Hepatocyte (in vitro differentiated cells): Measurements from ENCODE around the gene ROBO1. TPM values are rescaled to one million over a fixed set of nuclear protein-coding genes. Genes with fewer than 3 reads are reported as not detected.

Source experiments
- DNase-seq: peaks from one replicate; pipeline ENCODE4 v3.0.0-alpha.2; 2016; ENCODE audit warnings: low spot score
- H2AFZ ChIP-seq: fragments of 200-600 bp; sonication (generic); 2 replicates; pipeline ENCODE4 v1.6.0; 2016; ENCODE audit warnings: antibody characterized with exemption, mild to moderate bottlenecking
- H3K27ac ChIP-seq: fragments of 200-600 bp; sonication (generic); 2 replicates; pipeline ENCODE4 v1.5.1; 2016; ENCODE audit warnings: mild to moderate bottlenecking
- H3K27me3 ChIP-seq: fragments of 200-600 bp; sonication (generic); 2 replicates; pipeline ENCODE4 v1.6.1; 2016
- H3K36me3 ChIP-seq: fragments of 200-600 bp; sonication (generic); replicated peaks from 2 replicates; pipeline ENCODE4 v1.5.1; 2016; ENCODE audit warnings: low read depth; ENCODE audit not compliant: insufficient read depth
- H3K4me1 ChIP-seq: fragments of 200-600 bp; sonication (generic); 2 replicates; pipeline ENCODE4 v1.5.1; 2016; ENCODE audit warnings: mild to moderate bottlenecking, moderate library complexity; ENCODE audit not compliant: insufficient read depth
- H3K4me2 ChIP-seq: fragments of 200-600 bp; sonication (generic); 2 replicates; pipeline ENCODE4 v1.6.0; 2016
- H3K4me3 ChIP-seq: fragments of 200-600 bp; sonication (generic); 2 replicates; pipeline ENCODE4 v1.5.1; 2016; ENCODE audit warnings: mild to moderate bottlenecking
- H3K79me2 ChIP-seq: fragments of 200-600 bp; sonication (generic); 2 replicates; pipeline ENCODE4 v1.6.0; 2017; ENCODE audit warnings: mild to moderate bottlenecking
- H3K9me2 ChIP-seq: fragments of 200-600 bp; sonication (generic); replicated peaks from 2 replicates; pipeline ENCODE4 v1.6.0; 2017; ENCODE audit warnings: mild to moderate bottlenecking; ENCODE audit not compliant: insufficient read depth
- H3K9me3 ChIP-seq: fragments of 200-600 bp; sonication (generic); 2 replicates; pipeline ENCODE4 v1.5.1; 2016; ENCODE audit warnings: low read depth, mild to moderate bottlenecking
- H4K20me1 ChIP-seq: fragments of 200-600 bp; sonication (generic); 2 replicates; pipeline ENCODE4 v1.6.0; 2016; ENCODE audit warnings: mild to moderate bottlenecking; ENCODE audit not compliant: insufficient read depth, poor library complexity, severe bottlenecking
- EZH2 ChIP-seq: fragments of 200-600 bp; sonication (generic); IDR thresholded peaks from 2 replicates; pipeline ENCODE4 v1.6.1; 2016; ENCODE audit warnings: antibody characterized with exemption, mild to moderate bottlenecking, borderline replicate concordance
- EZH2phosphoT487 ChIP-seq: fragments of 200-600 bp; sonication (generic); IDR thresholded peaks from one replicate; pipeline ENCODE4 v1.6.1; 2018; ENCODE audit warnings: antibody characterized with exemption, mild to moderate bottlenecking, low read depth, moderate library complexity; ENCODE audit not compliant: unreplicated experiment, severe bottlenecking
- WGBS: methylation state at CpG from one replicate; pipeline ENCODE4 v1.1.6; 2016; ENCODE audit warnings: low lambda C conversion rate; ENCODE audit errors: missing lambda C conversion rate; 5-methylcytosine and 5-hydroxymethylcytosine counted together
- polyA plus RNA-seq: library from polyadenylated mRNA; unstranded; fragments of >200 nt; fragmentation: Nextera tagmentation; extraction: Ambion mirVana; gene quantifications from 2 replicates; pipeline ENCODE4 v1.2.1, GENCODE V29; 2016
- total RNA-seq: library from RNA; depleted of rRNA; stranded (reverse); fragments of >200 nt; gene quantifications from 2 replicates; pipeline ENCODE4 v1.2.3, GENCODE V29; 2014
- TF ChIP-seq, protein P1 (sequence below): fragments of 200-600 bp; sonication (generic); IDR thresholded peaks from 2 replicates; pipeline ENCODE4 v1.5.1; 2016; ENCODE audit warnings: antibody characterized with exemption, mild to moderate bottlenecking; ENCODE audit not compliant: poor library complexity

The ROBO1 gene
- total and polyA plus RNA-seq, 2 experiments from 2014 or later, result 13.6 to 44.3 TPM

DNA sequence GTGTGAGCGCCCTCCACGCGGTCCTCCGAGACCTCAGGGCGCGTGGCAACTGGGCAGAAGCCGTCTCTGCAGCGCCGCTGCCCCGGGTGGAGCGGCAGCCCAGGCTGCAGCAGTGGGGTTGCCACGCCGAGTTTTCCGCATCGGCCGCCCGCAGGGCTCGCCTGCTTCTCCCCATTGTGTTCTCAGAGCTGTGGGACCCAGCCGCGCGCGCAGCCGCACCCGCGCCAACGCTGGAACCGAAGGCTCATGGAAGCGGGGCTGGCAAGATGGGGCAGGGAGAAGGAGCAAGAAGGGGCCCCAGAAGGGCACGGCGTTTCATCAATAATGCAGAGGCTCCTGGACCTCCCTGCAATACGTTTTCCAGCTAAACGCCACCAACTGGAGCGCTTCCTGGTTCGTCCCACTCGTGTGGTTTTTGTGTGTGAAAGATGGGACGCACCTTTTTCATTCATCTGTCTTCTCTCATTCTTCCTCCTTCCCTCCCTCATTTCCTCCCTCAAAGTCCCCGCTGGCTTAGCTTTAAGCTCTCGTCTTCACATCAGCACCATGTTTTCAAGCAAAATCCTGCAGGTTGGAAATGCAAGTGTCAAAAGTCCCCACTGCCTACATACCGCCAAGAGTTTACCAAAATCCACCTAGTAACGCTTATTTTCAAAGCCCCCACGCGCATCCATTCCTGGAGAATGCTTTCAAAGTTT, 1.2 kb downstream of the ROBO1 start:
- peak; percentile 28 for DNase-seq
- H3K36me3 ChIP-seq, result no peaks in the 10 kb centered on the region
- WGBS, result 2% methylated on average over 42 of the region's 42 CpGs
- peak overlapping the region; percentile 84 for H3K4me2 ChIP-seq
- no peaks in the 10 kb centered on the region for H3K9me2 ChIP-seq
- TF ChIP-seq, protein P1, sequence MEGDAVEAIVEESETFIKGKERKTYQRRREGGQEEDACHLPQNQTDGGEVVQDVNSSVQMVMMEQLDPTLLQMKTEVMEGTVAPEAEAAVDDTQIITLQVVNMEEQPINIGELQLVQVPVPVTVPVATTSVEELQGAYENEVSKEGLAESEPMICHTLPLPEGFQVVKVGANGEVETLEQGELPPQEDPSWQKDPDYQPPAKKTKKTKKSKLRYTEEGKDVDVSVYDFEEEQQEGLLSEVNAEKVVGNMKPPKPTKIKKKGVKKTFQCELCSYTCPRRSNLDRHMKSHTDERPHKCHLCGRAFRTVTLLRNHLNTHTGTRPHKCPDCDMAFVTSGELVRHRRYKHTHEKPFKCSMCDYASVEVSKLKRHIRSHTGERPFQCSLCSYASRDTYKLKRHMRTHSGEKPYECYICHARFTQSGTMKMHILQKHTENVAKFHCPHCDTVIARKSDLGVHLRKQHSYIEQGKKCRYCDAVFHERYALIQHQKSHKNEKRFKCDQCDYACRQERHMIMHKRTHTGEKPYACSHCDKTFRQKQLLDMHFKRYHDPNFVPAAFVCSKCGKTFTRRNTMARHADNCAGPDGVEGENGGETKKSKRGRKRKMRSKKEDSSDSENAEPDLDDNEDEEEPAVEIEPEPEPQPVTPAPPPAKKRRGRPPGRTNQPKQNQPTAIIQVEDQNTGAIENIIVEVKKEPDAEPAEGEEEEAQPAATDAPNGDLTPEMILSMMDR, result no peak
- TF ChIP-seq EZH2phosphoT487, result no peak
- no peak for TF ChIP-seq EZH2
- H3K27ac ChIP-seq, result no peak overlapping the region
- peak overlapping the region; percentile 33 for H3K4me3 ChIP-seq
- H3K4me1 ChIP-seq, result no peaks in the 10 kb centered on the region
- no peaks in the 10 kb centered on the region for H3K9me3 ChIP-seq
- no peaks in the 10 kb centered on the region for H3K79me2 ChIP-seq
- peaks cover 66% of the 10 kb centered on the region for H3K27me3 ChIP-seq
- H2AFZ ChIP-seq, result peak overlapping the region; percentile 44
- H4K20me1 ChIP-seq, result no peaks in the 10 kb centered on the region

DNA sequence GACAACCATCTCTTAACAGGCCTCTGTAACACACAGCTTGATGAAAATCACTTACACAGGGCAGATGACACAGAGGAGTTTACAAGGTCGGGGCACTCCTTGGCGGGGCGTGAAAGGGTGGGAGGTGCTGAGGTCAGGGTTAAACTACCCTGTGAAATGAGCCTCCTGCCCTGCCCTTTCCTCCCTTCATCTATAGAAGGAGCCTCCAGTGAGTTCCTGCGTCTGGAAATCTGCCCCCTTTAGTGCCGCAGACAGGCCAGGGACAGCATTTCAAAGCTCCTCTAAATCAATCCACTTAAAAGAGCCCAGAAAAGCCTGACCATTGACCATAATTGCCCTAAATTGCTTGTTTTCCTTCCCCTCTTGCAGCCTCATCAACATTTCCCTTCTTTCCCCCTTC, 1.9 kb downstream of the ROBO1 start:
- H3K27me3 ChIP-seq, result peaks cover 66% of the 10 kb centered on the region
- no peaks in the 10 kb centered on the region for H3K9me3 ChIP-seq
- H2AFZ ChIP-seq, result no peak overlapping the region
- H4K20me1 ChIP-seq, result no peaks in the 10 kb centered on the region
- no peaks in the 10 kb centered on the region for H3K4me1 ChIP-seq
- H3K9me2 ChIP-seq, result no peaks in the 10 kb centered on the region
- no peak overlapping the region for H3K27ac ChIP-seq
- no peaks in the 10 kb centered on the region for H3K36me3 ChIP-seq
- peak overlapping the region; percentile 33 for H3K4me3 ChIP-seq
- H3K79me2 ChIP-seq, result no peaks in the 10 kb centered on the region
- peak overlapping the region; percentile 84 for H3K4me2 ChIP-seq
- no peak for DNase-seq
- TF ChIP-seq, protein P1, result no peak
- TF ChIP-seq EZH2phosphoT487, result no peak
- no peak for TF ChIP-seq EZH2
- 7% methylated on average over 5 of the region's 5 CpGs for WGBS

DNA sequence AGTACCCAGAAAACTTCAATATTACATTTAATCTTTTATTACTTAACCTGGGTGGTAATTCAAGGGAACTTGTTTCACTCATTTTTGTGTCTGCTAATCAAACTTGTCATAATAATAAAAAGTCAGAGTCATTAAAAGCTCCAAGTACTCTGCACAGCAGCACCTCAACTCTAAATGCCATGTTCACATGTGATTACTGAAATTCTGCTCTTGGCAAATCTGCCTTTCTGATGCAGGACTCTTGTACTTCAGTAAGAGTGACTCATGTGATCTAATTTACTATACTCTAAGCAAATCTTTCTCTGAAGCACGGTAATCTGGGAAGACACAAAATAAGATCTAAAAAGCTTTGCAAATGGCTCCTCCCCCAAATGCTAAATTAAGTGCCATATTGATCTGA, 6.4 kb downstream of the ROBO1 start:
- Histone ChIP-seq H4K20me1 (no peaks in the 10 kb centered on the region), H3K79me2 (no peaks in the 10 kb centered on the region), H3K4me2 (no peak overlapping the region), H3K4me3 (no peak overlapping the region), H2AFZ (no peak overlapping the region), H3K9me2 (no peaks in the 10 kb centered on the region), H3K27me3 (peaks cover 32% of the 10 kb centered on the region), H3K9me3 (no peaks in the 10 kb centered on the region), H3K27ac (no peak overlapping the region), H3K36me3 (no peaks in the 10 kb centered on the region), H3K4me1 (no peaks in the 10 kb centered on the region)
- TF ChIP-seq, protein P1, result no peak
- TF ChIP-seq EZH2phosphoT487 (no peak), EZH2 (no peak)
- WGBS, result 63% methylated on average over 1 of the region's 1 CpG
- DNase-seq, result no peak
